Peyer's patch (tissue), 4 donors: ENCODE data around the gene C5AR2.

Experiments
- POLR2A ChIP-seq, 2 donors: fragments of 450-650 bp; IDR thresholded peaks; one replicate each; pipeline ENCODE4 v1.5.1; 2017; ENCODE audit warnings: antibody characterized with exemption in 2 of 2, mild to moderate bottlenecking in 2 of 2, moderate library complexity in 2 of 2
- TF ChIP-seq, protein P1 (sequence below), 6 experiments: fragments of 450-650 bp in 4 of 6; fragments of 200-600 bp in 2 of 6; sonication (generic) in 1 of 6; IDR thresholded peaks; one replicate each; pipeline ENCODE4 v1.5.1; 2017 to 2019; ENCODE audit warnings: antibody characterized with exemption in 6 of 6, mild to moderate bottlenecking in 3 of 6, moderate library complexity in 1 of 6

DNA sequence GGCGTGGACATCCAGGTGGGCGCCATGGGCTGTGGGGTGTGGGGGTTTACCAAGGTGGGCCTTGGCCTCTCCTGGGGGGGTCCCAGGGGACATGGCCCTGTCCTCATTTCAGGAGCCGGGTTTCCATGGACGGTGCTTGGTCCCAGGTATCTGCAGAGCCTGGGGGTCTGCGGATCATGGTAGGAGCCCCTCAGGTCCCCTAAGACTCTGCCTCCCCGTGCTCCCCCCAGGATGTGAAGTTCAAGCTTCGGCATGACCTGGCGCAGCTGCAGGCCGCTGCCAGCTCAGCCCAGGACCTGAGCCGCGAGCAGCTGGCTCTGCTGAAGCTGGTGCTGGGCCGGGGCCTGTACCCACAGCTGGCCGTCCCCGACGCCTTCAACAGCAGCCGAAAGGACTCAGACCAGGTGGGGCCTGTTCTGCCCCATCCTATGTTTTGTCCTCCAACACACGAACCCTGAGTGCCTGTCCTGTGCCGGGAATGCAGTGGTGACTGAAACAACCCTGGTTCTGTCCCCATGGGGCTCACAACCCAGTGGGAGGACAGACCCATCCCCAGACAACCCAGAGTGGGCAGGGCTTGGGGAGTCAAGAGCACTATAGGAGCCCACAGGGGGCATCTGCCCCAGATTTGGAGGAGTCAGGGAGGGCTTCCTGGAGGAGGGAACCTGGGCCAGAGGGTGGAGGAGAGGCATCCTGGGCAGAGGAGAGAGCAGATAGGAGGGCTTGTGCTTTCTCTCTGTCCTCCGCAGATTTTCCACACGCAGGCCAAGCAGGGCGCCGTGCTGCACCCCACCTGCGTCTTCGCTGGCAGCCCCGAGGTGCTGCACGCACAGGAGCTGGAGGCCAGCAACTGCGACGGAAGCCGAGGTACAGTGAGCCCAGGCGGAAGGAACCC lies 44.0 kb downstream of the C5AR2 start:
- TF ChIP-seq, protein P1, sequence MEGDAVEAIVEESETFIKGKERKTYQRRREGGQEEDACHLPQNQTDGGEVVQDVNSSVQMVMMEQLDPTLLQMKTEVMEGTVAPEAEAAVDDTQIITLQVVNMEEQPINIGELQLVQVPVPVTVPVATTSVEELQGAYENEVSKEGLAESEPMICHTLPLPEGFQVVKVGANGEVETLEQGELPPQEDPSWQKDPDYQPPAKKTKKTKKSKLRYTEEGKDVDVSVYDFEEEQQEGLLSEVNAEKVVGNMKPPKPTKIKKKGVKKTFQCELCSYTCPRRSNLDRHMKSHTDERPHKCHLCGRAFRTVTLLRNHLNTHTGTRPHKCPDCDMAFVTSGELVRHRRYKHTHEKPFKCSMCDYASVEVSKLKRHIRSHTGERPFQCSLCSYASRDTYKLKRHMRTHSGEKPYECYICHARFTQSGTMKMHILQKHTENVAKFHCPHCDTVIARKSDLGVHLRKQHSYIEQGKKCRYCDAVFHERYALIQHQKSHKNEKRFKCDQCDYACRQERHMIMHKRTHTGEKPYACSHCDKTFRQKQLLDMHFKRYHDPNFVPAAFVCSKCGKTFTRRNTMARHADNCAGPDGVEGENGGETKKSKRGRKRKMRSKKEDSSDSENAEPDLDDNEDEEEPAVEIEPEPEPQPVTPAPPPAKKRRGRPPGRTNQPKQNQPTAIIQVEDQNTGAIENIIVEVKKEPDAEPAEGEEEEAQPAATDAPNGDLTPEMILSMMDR (IDR thresholded peaks at IDR 0.05) = no peak
- no peak for TF ChIP-seq POLR2A (IDR thresholded peaks at IDR 0.05)
